ENCODE data around the gene DCTD. TPM values are rescaled to one million over a fixed set of nuclear protein-coding genes. Genes with fewer than 3 reads are reported as not detected.

The DCTD gene
- total and polyA plus RNA-seq, 2 of the 13 experiments (the other 11 are each of a cell fraction or from before 2014, with no cell fraction given), result 85.1 to 95.3 TPM

GRCh38 chr4:182897601-182898478 is 19.3 kb downstream of the DCTD start (continued):
- peak; percentile 80; the same call in 1 of the 2 replicates for TF ChIP-seq THAP7 (CRISPR knock-in tag; IDR thresholded peaks at IDR 0.05)
- peak; percentile 85; the same call in 1 of the 2 replicates for TF ChIP-seq FOXJ3 (CRISPR knock-in tag; IDR thresholded peaks at IDR 0.05; ENCODE audit: borderline replicate concordance)
- no peak; the same call in 1 of the 2 replicates for TF ChIP-seq ZBED4 (CRISPR knock-in tag; IDR thresholded peaks at IDR 0.05; ENCODE audit: borderline replicate concordance)
- TF ChIP-seq FOXK1 (CRISPR knock-in tag; IDR thresholded peaks at IDR 0.05; ENCODE audit: borderline replicate concordance, low read depth), result peak; percentile 93; the same call in 1 of the 2 replicates
- peak; percentile 44; the same call in 1 of the 2 replicates for TF ChIP-seq CREB1 (IDR thresholded peaks at IDR 0.05)
- 0 out of 2 replicates have a peak, but pooled peaks have one; percentile 54 for TF ChIP-seq CREB1 (CRISPR knock-in tag; IDR thresholded peaks at IDR 0.05)
- TF ChIP-seq ZNF775 (CRISPR knock-in tag; IDR thresholded peaks at IDR 0.05; ENCODE audit: borderline replicate concordance), result no peak; the same call in 1 of the 2 replicates
- TF ChIP-seq ARID4A (CRISPR knock-in tag; IDR thresholded peaks at IDR 0.05; ENCODE audit: borderline replicate concordance), result peak; percentile 57; the same call in 1 of the 2 replicates
- TF ChIP-seq ZFX (CRISPR knock-in tag; IDR thresholded peaks at IDR 0.05; ENCODE audit: low read depth), result peak; percentile 98
- TF ChIP-seq ZNF547 (CRISPR knock-in tag; IDR thresholded peaks at IDR 0.05), result 0 out of 2 replicates have a peak, but pooled peaks have one; percentile 81
- peak; percentile 99 for TF ChIP-seq ZNF292 (CRISPR knock-in tag; IDR thresholded peaks at IDR 0.05; ENCODE audit: borderline replicate concordance, low read depth)
- peak; percentile 95 for TF ChIP-seq ZNF772 (CRISPR knock-in tag; IDR thresholded peaks at IDR 0.05)
- TF ChIP-seq ZNF441 (CRISPR knock-in tag; IDR thresholded peaks at IDR 0.05; ENCODE audit: borderline replicate concordance), result peak; percentile 91
- TF ChIP-seq PCBP2 (optimal IDR thresholded peaks at IDR 0.05; ENCODE audit: low read depth, low read length, poor library complexity, severe bottlenecking), result no peak
- TF ChIP-seq SOX6 (IDR thresholded peaks at IDR 0.05), result no peak
- TF ChIP-seq SOX6 (CRISPR knock-in tag; IDR thresholded peaks at IDR 0.05), result peak; percentile 95
- TF ChIP-seq TRIM22 (IDR thresholded peaks at IDR 0.05), result no peak
- TF ChIP-seq SOX5 (CRISPR knock-in tag; IDR thresholded peaks at IDR 0.05; ENCODE audit: borderline replicate concordance), result peak; percentile 97

Measured in HepG2 (cell line).